Germinal center (tissue), 1 donor: ENCODE measurements around the gene RCAN3.
A peak's percentile ranks its signal among the peaks of the same experiment; 100 is the strongest.

Experiments used
- DNase-seq: peaks from one replicate; pipeline ENCODE4 v3.0.0; 2012; ENCODE audit warnings: mixed read lengths, low spot score

Gene RCAN3

GRCh38 chr1:24551290-24551959, 48.8 kb downstream of the RCAN3 start:
- no peak for DNase-seq

GRCh38 chr1:24551960-24552571, 49.4 kb downstream of the RCAN3 start:
- DNase-seq, result no peak

- no peak for DNase-seq
These were observed 51.3 kb downstream of the RCAN3 start for GRCh38 chr1:24553931-24554330.

- DNase-seq, result no peak
These were observed 52.1 kb downstream of the RCAN3 start for GRCh38 chr1:24554714-24555113.

DNA sequence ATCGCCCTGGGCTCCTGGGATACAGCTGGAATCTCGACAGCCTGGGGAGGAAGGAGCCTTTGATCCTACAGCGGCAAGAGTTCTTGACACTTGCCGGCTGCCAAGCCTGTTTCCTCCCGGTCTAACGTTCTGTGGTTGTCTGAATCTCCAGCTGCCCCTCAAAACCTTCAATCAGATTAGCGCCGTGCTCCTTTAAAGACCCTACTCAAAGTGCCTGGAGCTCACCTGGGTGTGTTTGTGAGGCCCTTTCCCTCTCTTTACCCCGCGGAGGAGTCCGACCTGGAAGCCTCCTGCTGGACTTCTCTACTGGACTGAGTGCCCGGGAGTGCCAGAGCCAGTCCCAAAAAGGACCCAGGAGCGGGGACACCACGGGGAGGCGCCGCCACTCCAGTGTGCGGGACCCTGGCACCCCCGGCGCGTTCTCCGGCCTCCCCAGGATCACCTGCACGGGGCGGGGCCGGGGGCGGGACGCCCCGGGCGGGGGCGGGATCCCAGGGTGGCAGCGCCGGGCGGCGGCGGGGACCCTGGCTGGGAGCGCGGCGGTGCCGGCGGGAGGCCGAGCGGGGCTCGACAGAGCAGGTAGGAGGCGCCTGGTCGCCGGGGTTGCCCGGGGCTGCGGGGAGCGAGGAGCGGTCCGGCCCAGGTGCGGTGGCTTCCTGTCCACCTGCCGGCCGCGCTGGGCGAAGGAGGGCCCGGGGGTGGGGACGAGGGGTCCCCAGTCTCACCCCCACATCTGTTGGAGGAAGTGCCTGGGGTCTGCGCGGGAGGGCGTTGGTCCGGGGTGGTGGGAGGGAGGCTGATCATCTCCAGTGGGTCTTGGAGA, 53.2 kb downstream of the RCAN3 start, which contains the start of gene NCMAP:
Gene NCMAP, plus strand, starts transcription at position 497 of the 823 bp plus-strand sequence. CDS start 39,344 bp downstream, outside the sequence.
- DNase-seq, result peak; percentile 65

DNA sequence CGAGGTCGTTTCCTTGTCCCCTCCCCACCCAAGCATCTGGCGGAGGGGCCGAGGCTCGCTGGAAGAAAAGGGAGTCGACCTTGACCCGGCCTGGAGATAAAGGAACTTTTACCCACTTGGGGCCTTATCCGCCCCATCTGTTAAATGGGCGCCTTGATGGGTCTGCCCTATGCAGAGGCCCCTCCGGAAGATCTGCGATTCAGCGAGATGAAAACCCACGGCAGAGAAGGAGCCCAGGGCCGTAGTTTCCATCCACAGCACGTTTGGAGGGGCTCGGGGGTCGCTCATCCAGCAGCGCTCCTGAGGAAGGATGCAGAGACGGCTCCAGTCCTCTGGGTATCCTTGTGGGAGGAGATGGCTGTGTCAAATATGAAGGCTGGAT, 53.8 kb downstream of the RCAN3 start:
- no peak for DNase-seq

GRCh38 chr1:24557220-24557619, 54.6 kb downstream of the RCAN3 start:
- no peak for DNase-seq

DNA sequence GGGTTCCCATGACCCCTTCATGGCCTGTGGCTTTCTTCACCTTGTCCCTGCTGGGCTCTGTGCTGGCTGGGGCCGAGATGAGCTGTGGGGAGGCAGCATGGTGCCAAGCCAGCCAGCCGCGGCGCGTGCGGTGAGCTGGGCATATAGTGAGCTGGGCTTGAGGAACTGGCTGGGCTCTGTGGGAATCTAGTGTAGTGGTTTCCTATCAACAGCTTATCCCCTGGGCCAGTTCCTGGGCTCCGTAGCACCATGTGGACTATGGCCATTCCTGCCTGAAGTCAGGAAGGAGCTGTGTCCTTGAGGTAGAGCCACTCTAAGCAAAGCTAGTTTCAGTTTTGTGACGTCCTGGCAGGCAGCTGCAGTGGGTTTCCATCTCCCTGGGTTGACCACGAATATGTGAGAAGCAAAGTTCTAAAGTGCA, 55.1 kb downstream of the RCAN3 start:
- no peak for DNase-seq

DNA sequence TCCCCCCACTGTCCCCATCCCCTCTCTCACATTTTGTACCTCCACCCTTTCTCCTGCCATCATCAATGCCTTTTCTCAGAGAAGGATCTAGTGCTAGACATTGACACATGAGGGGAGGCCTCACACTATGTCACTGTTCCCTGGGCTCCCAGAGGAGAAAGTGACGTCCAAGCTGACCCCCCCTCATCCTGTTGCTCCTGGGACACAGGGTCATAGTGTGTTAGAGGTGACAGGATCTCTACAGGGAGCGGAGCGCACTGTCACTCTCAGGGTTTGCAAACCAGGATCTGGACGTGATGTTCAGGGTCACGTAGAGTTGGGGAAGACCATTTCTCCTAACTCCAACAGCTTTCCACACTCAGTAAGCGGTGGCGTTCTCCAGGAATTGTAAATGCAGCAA, 55.8 kb downstream of the RCAN3 start:
- no peak for DNase-seq

- DNase-seq, result no peak
These were observed 56.5 kb downstream of the RCAN3 start for GRCh38 chr1:24558902-24559791.

- no peak for DNase-seq
These were observed 57.7 kb downstream of the RCAN3 start for GRCh38 chr1:24560361-24560760.

GRCh38 chr1:24562625-24563024, 60.0 kb downstream of the RCAN3 start:
- DNase-seq, result no peak

DNA sequence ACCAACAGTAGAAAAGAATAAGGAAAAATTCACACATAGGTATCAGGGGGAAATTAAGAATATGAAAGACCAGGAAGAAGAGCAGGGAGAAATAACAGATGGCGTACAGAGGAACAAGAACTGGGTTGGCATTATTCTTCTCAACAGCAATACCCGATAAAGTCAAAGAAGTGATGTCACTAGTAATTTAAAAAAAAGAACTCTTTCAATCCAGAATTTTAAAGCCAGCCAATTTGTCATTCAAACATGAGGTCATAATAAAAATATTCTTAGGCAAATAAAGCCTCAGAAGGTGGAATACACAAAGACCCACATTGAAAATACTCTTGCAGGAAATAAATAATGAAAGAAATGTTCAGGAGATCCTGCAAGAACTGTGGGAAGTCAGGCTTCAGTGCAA, 62.1 kb downstream of the RCAN3 start:
- DNase-seq, result no peak

DNA sequence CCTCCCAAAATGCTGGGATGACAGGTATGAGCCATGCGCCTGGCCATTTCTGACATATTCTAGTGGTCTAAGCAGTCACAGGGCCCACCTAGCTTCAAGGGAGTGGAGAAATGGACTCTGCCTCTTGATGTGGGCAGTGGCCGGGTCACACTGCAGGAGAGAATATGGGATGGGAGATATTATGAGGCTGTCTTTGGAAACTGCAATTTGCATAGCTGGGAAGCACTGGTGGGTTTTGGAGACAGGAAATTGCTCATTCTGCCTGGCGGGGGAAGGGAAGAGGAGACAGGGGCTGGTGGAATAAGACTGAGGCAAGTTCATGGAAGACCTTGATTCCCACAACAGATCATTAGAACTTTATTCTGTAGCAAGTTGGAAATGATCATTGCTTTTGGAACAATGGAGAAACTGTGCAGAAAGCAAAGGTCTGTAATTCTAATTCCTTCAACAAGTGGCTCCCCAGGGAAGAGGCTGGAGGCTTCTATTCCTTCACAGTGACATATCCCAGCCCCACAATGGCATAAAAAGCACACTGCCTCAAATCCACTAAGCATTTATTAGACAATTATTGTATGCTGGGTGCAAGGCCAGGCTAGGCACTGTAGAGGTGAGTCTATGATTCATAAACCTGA, 63.7 kb downstream of the RCAN3 start:
- no peak for DNase-seq

- DNase-seq, result no peak
These were observed 65.3 kb downstream of the RCAN3 start for GRCh38 chr1:24567792-24568388.

DNA sequence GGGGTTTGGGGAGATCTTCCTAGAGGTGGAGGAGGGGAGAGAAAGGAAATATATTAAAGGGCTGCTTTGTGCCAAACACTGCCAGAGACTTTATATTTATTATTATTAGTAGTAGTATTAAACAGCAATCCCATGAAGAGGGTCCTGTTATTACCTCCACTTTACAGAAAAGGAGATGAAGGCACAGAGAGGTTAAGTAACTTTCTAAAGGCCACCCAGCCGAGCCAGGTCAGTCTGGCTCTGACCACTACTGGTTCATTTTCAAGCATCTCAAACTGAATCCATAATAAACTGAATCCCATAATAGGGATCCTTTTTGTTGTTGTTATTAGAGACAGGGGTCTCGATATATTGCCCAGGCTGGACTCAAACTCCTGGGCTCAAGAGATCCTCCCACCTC, 65.8 kb downstream of the RCAN3 start:
- no peak for DNase-seq

DNA sequence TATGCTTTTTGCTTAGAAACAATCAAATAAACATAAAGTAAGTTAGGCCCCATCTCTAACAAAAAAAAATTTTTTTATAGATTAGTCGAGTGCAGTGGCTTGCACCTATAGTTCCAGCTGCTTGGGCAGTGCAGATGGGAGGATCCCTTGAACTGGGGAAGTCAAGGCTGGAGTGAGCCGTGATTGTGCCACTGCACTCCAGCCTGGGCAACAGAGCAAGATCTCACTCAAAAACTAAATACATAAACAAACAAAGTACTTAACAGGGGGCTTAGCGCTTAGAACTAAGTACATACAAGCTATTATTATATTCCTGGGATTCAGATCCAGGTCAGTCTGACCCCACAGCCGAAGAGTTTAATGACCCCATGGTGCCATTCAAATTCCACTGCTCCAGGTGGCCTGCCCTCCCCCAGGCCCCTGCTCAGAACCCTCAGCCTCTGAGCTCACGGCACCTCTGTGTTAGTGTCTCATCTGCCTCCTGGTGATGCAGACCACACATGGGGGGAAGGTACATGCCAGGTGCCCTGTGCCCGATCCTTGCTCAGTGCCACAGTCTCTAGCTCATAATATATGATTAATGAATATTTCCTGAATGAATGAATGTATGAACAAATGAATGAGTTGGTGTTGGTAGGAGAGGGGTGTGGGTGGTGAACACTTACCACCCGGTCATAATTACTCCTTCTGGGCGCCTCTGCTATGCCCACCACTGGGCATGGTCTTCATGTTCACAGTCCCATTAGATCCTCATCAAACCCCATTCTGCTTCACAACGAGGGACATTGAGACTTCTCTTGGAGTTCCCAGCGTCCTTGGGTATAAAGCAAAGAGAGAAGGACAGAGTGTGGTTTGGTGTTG, 67.9 kb downstream of the RCAN3 start:
- DNase-seq, result no peak

DNA sequence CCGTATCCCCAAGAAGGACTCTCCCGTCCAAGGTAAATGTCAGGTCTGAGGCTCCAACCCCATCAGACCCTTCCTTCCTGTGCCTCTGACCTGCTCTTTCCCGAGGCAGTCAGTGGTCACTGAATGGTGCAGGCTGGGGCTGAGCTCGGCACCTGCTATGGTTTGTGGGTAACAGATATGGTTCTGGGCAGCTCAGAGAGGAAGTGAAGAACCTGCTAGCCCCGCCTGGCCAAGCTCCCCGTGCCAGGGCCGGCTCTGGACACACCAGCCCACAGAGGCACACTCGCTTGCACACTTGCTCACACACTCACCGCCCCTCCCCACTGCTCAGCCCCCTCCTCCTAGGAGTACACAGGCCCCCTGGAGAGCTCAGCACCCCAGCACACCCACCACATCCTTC, 69.7 kb downstream of the RCAN3 start:
- no peak for DNase-seq

GRCh38 chr1:24575905-24576587, 73.4 kb downstream of the RCAN3 start:
- DNase-seq, result no peak

GRCh38 chr1:24578846-24579245, 76.2 kb downstream of the RCAN3 start:
- no peak for DNase-seq
